NCI-H128 (cell line): ENCODE results near the gene BNC2.

Experiments
- DNase-seq: peaks from one replicate; lab custom pipeline; 2025; ENCODE audit not compliant: unreplicated experiment; lab: John Stamatoyannopoulos, UW

BNC2 gene

GRCh38 chr9:16680541-16680940 is 189.9 kb downstream of the BNC2 start:
- DNase-seq, result no peak

DNA sequence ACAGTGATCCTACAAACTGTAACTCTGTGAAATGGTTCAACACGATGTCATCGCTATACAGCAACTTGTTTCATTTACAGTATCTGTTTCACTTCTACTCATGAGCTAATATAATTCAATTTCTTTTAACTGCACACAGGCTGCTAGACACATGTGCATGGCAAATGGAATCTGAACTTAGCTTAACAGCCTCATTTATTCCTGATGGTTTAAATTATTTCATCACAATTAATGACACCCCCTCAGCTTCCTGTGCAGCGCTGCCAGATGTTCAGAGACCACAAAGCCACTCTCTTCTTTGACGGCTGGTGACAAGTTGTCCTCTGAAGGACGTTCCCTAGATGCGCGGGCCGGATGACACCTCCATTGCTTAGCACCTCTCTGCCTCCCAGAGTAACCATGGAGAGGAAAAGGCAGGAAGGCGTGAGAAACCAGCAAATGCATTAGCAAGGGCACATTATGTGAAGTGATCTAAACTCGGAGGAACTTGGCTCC is 191.1 kb downstream of the BNC2 start:
- DNase-seq, result no peak

- DNase-seq, result no peak
Measured at GRCh38 chr9:16676519-16676918, 194.0 kb downstream of the BNC2 start.

DNA sequence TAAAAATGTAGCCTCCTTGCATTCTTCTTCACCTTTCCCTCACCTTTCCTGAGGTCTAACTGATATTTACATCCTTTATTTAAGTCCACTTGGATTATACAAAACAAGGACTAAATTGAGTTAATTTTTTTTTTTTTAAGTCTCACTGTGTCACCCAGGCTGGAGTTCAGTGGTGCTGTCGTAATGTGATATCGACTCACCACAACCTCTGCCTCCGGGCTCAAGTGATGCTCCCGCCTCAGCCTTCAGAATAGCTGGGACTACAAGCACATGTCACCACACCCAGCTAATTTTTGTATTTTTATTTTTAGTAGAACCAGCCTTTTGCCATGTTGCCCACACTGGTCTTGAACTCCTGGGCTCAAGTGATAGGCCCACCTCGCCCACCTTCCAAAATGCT is 195.3 kb downstream of the BNC2 start:
- no peak for DNase-seq

- DNase-seq, result no peak
Measured at GRCh38 chr9:16673171-16673570, 197.3 kb downstream of the BNC2 start.

- no peak for DNase-seq
Measured at GRCh38 chr9:16672501-16672900, 198.0 kb downstream of the BNC2 start.

- peak; percentile 13 for DNase-seq
Measured at GRCh38 chr9:16671591-16672137, 198.8 kb downstream of the BNC2 start.

DNA sequence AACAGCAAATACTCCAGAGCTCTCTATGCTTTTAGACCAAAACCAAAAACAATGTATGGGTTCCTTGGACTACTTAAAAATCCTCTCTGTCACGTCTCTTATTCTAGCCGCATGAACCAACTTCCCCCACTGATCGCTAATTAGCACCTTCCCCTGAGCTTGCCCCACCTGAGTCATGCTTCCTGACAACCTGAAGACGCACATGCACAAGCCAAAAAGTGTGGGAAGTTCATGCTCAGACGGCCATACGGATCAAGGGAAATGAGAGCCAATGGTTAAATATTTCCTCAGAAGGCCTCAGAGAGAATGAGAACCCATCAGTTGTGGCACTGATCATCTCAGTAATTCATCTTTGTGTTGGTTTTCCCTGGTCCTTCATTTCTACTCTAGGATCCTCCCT is 199.7 kb downstream of the BNC2 start:
- no peak for DNase-seq

DNA sequence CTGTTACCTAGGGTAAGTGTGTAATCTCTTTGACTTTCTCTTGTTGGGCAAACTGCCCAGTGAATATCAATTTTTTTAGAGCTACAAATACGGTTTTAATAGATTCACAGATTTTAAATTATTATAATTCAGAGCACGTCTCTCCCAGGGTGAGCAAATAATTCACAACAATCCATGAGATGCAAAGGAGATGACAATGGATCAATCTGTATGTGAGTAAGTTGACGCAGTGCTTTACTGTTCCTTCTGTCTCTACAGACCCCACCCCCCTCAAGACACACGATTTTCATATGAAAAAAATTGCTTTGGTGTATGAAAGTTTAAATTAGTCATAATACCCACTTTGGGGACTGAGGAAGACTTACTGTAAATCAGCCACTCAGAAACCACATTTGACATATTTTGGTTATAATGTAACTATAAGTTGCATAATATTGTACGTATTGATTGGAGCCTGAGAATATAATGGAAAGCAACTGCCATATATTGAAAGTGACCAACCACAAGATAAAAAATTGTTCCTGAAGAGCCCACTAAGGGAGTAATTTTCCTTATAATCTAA is 201.7 kb downstream of the BNC2 start:
- no peak for DNase-seq

DNA sequence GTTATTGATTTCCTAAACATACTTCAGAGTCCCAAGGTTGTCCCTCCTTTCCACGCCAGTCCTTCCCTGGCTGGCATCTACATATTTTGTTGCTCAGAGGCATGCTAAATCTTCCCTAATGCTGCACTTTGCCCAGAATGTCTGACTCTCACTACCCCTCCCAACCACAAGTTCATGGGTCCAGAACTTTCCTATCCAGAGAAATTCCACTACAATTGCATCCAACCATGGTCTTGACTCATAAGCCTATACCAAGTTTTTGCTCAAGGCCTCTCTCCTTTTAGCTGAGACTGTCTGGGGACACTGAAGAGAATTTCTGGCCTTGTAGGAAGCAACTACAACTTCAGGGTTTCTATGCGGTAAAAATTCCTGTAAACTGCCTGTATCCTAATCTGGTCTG is 206.3 kb downstream of the BNC2 start:
- DNase-seq, result no peak

DNA sequence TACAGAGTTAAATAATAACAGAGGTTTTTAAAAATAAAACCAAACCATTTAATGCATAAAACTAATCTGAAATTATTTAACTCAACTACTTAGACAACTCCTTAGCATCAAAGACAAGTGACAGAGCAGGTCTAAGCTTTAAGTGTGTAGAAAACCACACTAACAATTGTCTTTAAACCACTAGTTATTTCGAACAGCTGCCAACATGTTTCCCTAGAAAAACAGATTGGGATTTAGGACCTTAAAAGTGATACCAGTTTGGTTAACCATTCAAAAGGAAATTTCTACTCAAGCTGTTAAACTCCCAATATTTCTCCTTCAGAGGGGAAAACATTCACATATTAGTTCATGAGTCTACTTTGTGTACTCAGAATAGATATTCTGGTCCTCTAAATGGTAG is 208.7 kb downstream of the BNC2 start:
- no peak for DNase-seq

- no peak for DNase-seq
Measured at GRCh38 chr9:16659096-16659495, 211.4 kb downstream of the BNC2 start.

- no peak for DNase-seq
Measured at GRCh38 chr9:16656432-16657169, 213.9 kb downstream of the BNC2 start.

DNA sequence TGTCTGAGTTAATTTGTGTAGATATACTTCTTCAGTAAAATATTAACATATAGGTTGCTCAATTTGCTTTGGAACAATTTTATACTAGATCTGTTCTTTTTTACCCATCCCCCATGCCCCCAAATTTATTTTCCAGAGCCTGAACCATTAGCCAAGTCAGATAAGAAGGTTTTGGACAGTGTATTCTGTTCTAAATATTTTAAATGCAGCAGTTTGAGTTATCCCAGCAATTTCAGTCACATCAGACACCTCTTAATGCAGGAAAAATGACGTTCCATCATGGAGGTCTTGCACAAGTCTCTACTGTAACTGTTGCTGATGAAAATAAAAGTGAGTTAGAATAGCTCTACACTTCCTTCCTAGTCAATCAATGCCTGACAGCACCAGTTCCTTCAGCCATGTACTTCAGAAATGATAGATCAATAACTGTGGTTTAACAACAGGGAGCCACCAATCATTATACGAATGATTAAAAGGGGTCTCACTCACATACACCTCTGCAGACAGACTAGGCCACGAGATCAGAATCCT is 215.8 kb downstream of the BNC2 start:
- no peak for DNase-seq

DNA sequence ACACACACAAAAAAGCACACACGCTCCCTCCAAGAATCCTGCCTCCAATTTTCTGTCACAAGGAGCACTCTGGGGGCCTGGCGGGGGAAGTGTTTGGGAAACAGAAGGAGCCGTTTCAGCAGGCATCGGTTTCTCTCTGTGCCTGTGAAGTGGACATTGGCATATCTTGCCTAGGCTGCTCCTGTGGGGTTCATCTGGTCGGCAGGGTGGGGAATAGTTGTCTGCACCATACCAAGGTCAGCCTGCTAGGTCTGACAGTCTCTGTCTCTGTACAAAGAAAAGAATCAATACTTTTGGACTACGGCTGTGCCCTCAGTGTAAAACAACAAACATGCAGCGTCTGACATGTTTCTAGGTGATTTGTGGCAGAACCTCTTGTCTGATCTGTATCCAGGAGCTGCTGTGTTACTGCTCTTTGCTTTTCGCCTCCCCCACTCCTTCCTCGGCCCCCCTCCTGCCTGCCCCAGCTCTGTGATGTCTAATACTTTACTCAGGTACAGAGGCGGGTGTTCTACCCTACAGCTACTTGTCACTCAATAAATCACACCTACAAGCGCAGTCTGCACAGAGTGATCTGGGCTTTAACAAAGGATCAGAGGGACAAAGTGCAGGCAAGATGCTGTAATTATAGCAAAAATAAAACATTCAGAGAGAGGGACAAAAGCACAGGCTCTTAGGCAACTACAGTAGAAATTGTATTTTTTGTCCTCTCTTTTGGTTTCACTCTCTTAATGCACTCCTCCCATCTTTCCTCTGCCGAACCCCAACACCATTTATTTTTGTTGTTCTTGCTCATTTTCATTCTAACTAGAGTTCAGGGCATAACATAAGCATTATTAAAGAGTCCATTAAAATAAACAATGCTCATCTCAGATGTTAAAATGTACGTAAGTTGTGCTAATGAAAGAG is 216.7 kb downstream of the BNC2 start:
- no peak for DNase-seq

DNA sequence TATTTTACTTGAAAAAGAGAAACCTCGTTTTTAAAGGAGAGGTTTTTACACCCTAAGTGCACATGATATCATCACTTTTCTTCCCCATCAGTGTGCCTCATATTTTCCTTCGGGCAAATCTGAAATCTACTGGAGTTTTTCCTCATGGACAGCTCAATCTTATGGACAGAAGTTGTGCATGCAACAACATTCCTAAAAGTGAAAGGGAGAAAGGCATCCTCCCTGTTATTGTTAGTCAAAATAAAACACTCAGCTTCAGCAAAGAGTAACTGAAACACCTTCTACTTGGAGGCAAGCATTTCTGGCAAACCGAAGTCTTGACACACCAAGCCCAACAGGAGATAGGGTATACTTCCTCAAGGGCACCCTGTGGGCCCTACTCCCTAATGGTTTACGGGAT is 217.9 kb downstream of the BNC2 start:
- DNase-seq, result no peak

DNA sequence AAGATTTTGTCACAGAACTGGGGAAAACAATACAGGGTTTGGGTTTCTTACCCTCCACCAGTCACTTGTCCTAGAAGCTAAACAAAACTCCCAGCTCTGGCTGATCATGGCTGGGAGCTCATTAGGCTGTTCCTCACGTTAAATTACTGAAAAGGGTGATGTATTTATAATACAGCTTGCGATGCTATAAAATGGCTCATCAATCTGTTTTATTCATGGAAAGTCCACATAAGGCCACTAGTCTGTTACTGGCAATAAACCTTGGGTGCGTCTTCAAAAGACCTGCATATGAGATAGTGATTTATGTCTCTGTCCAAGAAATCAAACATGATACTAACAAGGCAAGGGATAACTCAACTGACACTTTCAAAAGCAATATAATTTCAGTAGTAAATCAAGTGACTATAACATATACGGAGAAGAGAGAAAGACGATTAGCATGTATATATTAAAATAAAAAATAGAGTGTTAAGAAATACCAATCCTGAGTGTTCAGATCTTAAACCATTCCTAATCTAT is 219.0 kb downstream of the BNC2 start:
- DNase-seq, result no peak

DNA sequence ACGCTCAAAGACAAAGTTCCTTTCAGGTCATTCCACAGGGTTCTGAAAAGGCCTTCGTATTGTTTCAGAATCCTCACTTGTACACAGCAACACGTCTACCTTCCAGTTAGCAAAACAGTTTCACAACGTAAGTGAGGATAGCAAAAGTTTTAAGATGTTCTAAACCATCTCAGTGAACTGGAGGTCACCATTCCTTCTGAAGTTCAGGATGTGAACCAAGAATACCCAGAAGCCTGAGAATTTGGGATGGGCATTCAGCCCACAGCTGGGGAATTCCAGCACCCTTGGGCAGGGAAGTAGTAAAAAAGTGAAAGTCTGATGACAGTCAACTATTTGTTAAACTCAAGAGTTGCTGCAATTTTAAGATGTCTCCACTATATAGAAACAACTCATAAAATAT is 224.5 kb downstream of the BNC2 start:
- DNase-seq, result no peak

- no peak for DNase-seq
Measured at GRCh38 chr9:16642421-16643109, 227.9 kb downstream of the BNC2 start.

GRCh38 chr9:16640649-16641048 is 229.8 kb downstream of the BNC2 start:
- DNase-seq, result no peak
